ENCODE data around the gene ZBTB11. TPM values are rescaled to one million over a fixed set of nuclear protein-coding genes. Genes with fewer than 3 reads are reported as not detected.

Gene ZBTB11
- total RNA-seq, 1 experiment from 2014 or later, result 20.4 TPM

- no peak overlapping the region for H2AFZ ChIP-seq (ENCODE audit: low read depth, low read length, poor library complexity, severe bottlenecking)
- H3K4me1 ChIP-seq (ENCODE audit: control insufficient read depth in 1 of 2, insufficient read depth in 2 of 2, low read length in 2 of 2), result no peaks in the 10 kb centered on the region
- TF ChIP-seq ELF1 (IDR thresholded peaks at IDR 0.05; ENCODE audit: borderline replicate concordance, low read depth), result no peak
- no peak for TF ChIP-seq TCF7L2 (IDR thresholded peaks at IDR 0.05; ENCODE audit: borderline replicate concordance, extremely low read depth, insufficient read depth, insufficient read length)
- TF ChIP-seq SRF (IDR thresholded peaks at IDR 0.05; ENCODE audit: low read depth), result no peak
- no peak for TF ChIP-seq CTCF (IDR thresholded peaks at IDR 0.05 in 2 of 3, conservative IDR thresholded peaks at IDR 0.05 in 1 of 3; ENCODE audit: borderline replicate concordance in 1 of 3, insufficient read depth in 1 of 3, low read depth in 2 of 3, low read length in 2 of 3)
- TF ChIP-seq FOSL1 (IDR thresholded peaks at IDR 0.05; ENCODE audit: low read depth), result no peak
- no peak for TF ChIP-seq SP1 (IDR thresholded peaks at IDR 0.05; ENCODE audit: low read depth)
- no peak for TF ChIP-seq EZH2 (IDR thresholded peaks at IDR 0.05)
- TF ChIP-seq EGR1 (IDR thresholded peaks at IDR 0.05; ENCODE audit: low read depth), result no peak
- no peak for TF ChIP-seq YY1 (IDR thresholded peaks at IDR 0.05; ENCODE audit: extremely low read depth, insufficient replicate concordance, low read depth, low read length)
- H3K4me2 ChIP-seq (ENCODE audit: low read length), result no peak overlapping the region
- CTCF ChIA-PET, result interaction anchor here (0.8 kb wide), 1 partner anchor 9 kb away, joined by 3 read pairs; no protein-coding TSS in a partner anchor
- no peak overlapping the region for H3K27ac ChIP-seq (ENCODE audit: low read depth, low read length)
- ATAC-seq, result no peak
- POLR2A ChIA-PET, result no interaction called here
- no peaks in the 10 kb centered on the region for H3K36me3 ChIP-seq (ENCODE audit: control insufficient read depth in 1 of 2, insufficient read depth in 2 of 2, low read length in 2 of 2)
- H3K27me3 ChIP-seq (ENCODE audit: insufficient read depth, low read length), result no peaks in the 10 kb centered on the region
- no peaks in the 10 kb centered on the region; a peak in 1 of 4 replicates for H3K9me3 ChIP-seq (ENCODE audit: control insufficient read depth in 1 of 2, insufficient read depth in 1 of 2, low read depth in 1 of 2, low read length in 2 of 2)
- intact Hi-C loops (cut with micrococcal nuclease), result no loop called here
- H3K9ac ChIP-seq (ENCODE audit: low read length), result no peak overlapping the region
- no peaks in the 10 kb centered on the region for H3K9me2 ChIP-seq (ENCODE audit: insufficient read depth)
- RAD21 ChIA-PET (ENCODE audit: low non-redundant PET in 1 of 2, low total read pairs in 2 of 2, uncharacterized antibody in 2 of 2, unreplicated experiment in 2 of 2), result no interaction called here
- DNase-seq (ENCODE audit: low read depth, low spot score), result no peak
- no peaks in the 10 kb centered on the region for H4K20me1 ChIP-seq (ENCODE audit: insufficient read depth)
- H3K4me3 ChIP-seq (replicated peaks in 1 of 2; ENCODE audit: low read depth in 1 of 2, low read length in 2 of 2), result no peak overlapping the region
- no TSS peak for BruUV-seq (replicated peaks)
- no peaks in the 10 kb centered on the region for H3K79me2 ChIP-seq (ENCODE audit: insufficient read depth, low read length)
Measured at GRCh38 chr3:101625879-101626278, 51.1 kb downstream of the ZBTB11 start.

- H3K4me2 ChIP-seq (ENCODE audit: low read length), result no peak overlapping the region
- RAD21 ChIA-PET (ENCODE audit: low non-redundant PET in 1 of 2, low total read pairs in 2 of 2, uncharacterized antibody in 2 of 2, unreplicated experiment in 2 of 2), result no interaction called here
- no peak for ATAC-seq
- H3K4me3 ChIP-seq (replicated peaks in 1 of 2; ENCODE audit: low read depth in 1 of 2, low read length in 2 of 2), result no peak overlapping the region
- H3K27me3 ChIP-seq (ENCODE audit: insufficient read depth, low read length), result no peaks in the 10 kb centered on the region
- H3K27ac ChIP-seq (ENCODE audit: low read depth, low read length), result no peak overlapping the region
- no peaks in the 10 kb centered on the region for H4K20me1 ChIP-seq (ENCODE audit: insufficient read depth)
- no peaks in the 10 kb centered on the region for H3K36me3 ChIP-seq (ENCODE audit: control insufficient read depth in 1 of 2, insufficient read depth in 2 of 2, low read length in 2 of 2)
- H3K79me2 ChIP-seq (ENCODE audit: insufficient read depth, low read length), result no peaks in the 10 kb centered on the region
- CTCF ChIA-PET, result no interaction called here
- DNase-seq (ENCODE audit: low read depth, low spot score), result no peak
- H3K9me3 ChIP-seq (ENCODE audit: control insufficient read depth in 1 of 2, insufficient read depth in 1 of 2, low read depth in 1 of 2, low read length in 2 of 2), result no peaks in the 10 kb centered on the region; a peak in 1 of 4 replicates
- TF ChIP-seq CBX3 (IDR thresholded peaks at IDR 0.05; ENCODE audit: low read depth) (no peak), EZH2phosphoT487 (IDR thresholded peaks at IDR 0.05; ENCODE audit: borderline replicate concordance) (no peak), YY1 (IDR thresholded peaks at IDR 0.05; ENCODE audit: extremely low read depth, insufficient replicate concordance, low read depth, low read length) (no peak), ELF1 (IDR thresholded peaks at IDR 0.05; ENCODE audit: borderline replicate concordance, low read depth) (no peak), SIN3A (IDR thresholded peaks at IDR 0.05; ENCODE audit: low read depth) (no peak), ZFX (IDR thresholded peaks at IDR 0.05) (no peak), FOSL1 (IDR thresholded peaks at IDR 0.05; ENCODE audit: low read depth) (no peak), REST (IDR thresholded peaks at IDR 0.05; ENCODE audit: low read depth) (no peak)
- no peaks in the 10 kb centered on the region for H3K9me2 ChIP-seq (ENCODE audit: insufficient read depth)
- intact Hi-C loops (cut with micrococcal nuclease), result no loop called here
- H3K4me1 ChIP-seq (ENCODE audit: control insufficient read depth in 1 of 2, insufficient read depth in 2 of 2, low read length in 2 of 2), result no peaks in the 10 kb centered on the region
- no peak overlapping the region for H2AFZ ChIP-seq (ENCODE audit: low read depth, low read length, poor library complexity, severe bottlenecking)
- H3K9ac ChIP-seq (ENCODE audit: low read length), result no peak overlapping the region
- no TSS peak for BruUV-seq (replicated peaks)
- POLR2A ChIA-PET, result no interaction called here
Measured at GRCh38 chr3:101624857-101625256, 52.1 kb downstream of the ZBTB11 start.
